ENCODE measurements around the gene ZNF609. TPM values are rescaled to one million over a fixed set of nuclear protein-coding genes. Genes with fewer than 3 reads are reported as not detected.

Gene ZNF609
- total RNA-seq, 1 donor from 2014 or later: 11.3 TPM

DNA sequence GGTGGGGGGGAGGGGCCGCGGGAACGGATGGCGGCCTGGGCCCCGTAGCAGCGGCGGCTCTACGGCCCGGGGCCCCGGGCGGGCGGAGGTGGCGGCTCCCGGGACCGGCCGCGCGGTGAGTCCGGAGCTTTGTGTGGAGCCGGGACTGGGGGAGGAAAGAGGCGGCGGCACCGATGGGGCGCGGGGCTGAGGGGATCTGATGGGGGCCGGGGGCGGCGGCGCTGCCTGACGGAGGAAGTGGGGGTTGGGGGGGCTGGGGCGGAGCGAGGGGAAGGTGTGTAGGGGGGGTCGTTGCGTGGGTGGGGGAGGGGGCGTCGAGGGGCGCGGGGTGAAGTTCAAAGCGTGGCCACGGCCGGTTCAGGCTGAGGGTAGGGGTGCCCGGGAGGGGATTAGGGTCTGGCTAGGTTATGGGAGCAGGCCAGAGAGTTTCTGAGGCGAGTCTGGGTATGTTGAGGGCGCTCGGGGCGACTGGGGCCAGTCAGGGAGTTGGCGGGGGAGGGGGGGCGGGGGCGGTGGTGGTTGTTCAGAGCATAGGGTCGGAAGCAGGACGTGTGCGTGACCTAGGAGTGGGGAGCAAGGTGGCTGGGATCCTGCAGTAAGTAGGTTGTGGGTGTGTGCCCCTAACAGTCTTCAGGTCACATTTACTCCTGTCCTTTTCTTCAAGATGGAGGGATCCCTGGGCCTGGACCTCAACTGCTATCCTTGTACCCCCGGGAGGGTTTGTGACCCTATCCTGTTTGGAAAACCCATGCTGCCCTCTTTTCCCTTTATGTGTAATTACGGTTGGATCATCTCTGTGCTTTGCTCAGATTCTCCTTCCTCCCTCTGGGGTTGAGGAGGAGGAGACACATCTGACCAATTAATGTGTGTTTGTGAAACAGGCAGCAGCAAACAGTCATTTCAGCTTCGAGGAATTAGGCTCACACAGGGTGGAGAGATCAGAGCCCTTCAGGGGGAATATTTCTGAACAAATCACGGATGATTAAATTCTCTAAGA lies 644 bp downstream of the ZNF609 start:
- peak overlapping the region; percentile 55 for H3K4me3 ChIP-seq (ENCODE audit: low read depth, low read length)
- DNase-seq (ENCODE audit: low read depth): peak; percentile 81
- FAIRE-seq: no peak
- TF ChIP-seq, protein P1, sequence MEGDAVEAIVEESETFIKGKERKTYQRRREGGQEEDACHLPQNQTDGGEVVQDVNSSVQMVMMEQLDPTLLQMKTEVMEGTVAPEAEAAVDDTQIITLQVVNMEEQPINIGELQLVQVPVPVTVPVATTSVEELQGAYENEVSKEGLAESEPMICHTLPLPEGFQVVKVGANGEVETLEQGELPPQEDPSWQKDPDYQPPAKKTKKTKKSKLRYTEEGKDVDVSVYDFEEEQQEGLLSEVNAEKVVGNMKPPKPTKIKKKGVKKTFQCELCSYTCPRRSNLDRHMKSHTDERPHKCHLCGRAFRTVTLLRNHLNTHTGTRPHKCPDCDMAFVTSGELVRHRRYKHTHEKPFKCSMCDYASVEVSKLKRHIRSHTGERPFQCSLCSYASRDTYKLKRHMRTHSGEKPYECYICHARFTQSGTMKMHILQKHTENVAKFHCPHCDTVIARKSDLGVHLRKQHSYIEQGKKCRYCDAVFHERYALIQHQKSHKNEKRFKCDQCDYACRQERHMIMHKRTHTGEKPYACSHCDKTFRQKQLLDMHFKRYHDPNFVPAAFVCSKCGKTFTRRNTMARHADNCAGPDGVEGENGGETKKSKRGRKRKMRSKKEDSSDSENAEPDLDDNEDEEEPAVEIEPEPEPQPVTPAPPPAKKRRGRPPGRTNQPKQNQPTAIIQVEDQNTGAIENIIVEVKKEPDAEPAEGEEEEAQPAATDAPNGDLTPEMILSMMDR (IDR thresholded peaks at IDR 0.05; ENCODE audit: insufficient read depth, low read length, severe bottlenecking): no peak
- peaks cover 2% of the 10 kb centered on the region for H3K36me3 ChIP-seq (ENCODE audit: control insufficient read depth, insufficient read depth, low read length)
- H3K27me3 ChIP-seq (ENCODE audit: control insufficient read depth, insufficient read depth, low read length): no peaks in the 10 kb centered on the region

DNA sequence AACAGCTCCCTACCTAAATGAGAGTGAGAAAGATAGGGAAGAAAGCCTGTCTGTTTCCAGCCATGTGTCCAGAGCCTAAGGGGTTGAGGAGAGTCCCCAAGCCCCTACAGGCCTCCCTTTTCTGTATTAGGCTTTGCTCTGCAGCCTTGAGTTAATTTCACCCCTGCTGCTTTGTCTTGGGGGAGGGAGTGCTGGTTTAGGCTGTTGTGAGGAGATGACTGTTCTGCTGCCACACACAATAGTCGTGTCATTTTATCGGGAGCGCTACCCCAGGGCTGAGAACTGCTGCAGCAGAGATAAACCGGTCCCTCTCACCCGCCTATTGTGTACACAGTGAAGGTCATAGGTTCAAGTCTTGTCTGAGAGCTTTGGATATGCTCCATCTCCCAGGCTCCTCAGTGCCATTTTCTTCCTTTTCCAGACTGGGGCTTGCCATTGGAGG lies 1.4 kb downstream of the ZNF609 start:
- FAIRE-seq: no peak

DNA sequence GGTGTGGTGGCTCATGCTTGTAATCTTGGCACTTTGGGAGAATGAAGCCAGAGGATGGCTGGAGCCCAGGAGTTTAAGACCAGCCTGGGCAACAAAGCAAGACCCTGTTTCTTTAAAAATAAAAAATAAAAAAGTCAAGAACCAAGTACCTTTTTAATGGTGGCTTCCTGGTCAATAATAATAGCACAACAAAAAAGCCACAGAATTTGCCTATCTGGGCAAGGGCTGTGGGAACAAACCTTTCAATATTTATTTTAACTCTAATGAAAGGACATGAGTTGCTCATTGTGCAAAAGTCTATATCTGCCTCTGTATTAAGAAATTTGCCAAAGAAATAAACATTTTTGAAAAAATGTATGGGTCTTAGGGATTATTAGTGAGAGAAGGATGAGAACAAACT lies 2.1 kb downstream of the ZNF609 start:
- H3K36me3 ChIP-seq (ENCODE audit: control insufficient read depth, insufficient read depth, low read length): peaks cover 2% of the 10 kb centered on the region
- H3K4me3 ChIP-seq (ENCODE audit: low read depth, low read length): no peak overlapping the region
- TF ChIP-seq, protein P1 (IDR thresholded peaks at IDR 0.05; ENCODE audit: insufficient read depth, low read length, severe bottlenecking): no peak
- FAIRE-seq (no peak), DNase-seq (ENCODE audit: low read depth) (no peak)
- H3K27me3 ChIP-seq (ENCODE audit: control insufficient read depth, insufficient read depth, low read length): no peaks in the 10 kb centered on the region

More for the DNA sequence above, 1.4 kb downstream of the ZNF609 start:
- TF ChIP-seq, protein P1 (IDR thresholded peaks at IDR 0.05; ENCODE audit: insufficient read depth, low read length, severe bottlenecking): no peak
- peak overlapping the region; percentile 55 for H3K4me3 ChIP-seq (ENCODE audit: low read depth, low read length)
- H3K27me3 ChIP-seq (ENCODE audit: control insufficient read depth, insufficient read depth, low read length): no peaks in the 10 kb centered on the region
- DNase-seq (ENCODE audit: low read depth): peak; percentile 28
- H3K36me3 ChIP-seq (ENCODE audit: control insufficient read depth, insufficient read depth, low read length): peaks cover 2% of the 10 kb centered on the region

DNA sequence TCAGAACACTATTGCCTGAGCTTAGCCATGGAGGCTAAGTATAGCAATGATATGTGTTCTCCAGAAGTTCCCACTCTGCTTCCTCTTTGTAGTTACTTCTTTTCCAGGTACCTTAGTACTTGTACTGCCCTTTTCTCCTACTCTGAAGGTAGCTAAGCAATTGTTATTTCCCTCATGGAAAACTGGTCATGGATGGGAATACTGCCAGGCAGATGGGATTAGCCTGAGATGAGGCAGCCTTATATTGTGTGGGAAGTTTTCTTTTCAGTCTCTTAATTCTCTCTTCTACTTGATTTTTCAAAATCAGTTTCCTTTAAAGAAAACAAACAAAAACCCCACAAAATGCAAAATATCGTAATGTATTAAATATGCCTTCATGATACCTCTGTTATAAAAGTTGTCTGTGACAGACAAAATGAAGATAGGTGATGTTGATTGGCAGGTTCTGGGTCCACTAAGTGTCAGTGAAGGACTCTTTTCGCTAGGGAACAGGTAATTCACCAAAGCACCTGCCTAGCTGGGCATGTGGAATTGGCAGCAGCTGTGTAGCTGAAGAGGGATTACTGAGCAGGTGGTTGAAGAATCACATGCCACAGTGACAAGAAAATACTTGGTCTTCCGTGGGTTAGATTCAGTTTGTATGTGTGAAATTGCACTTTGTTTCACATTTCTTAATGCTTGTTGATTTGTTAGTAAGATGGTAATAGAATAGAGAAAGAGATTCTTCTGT lies 4.1 kb downstream of the ZNF609 start:
- Histone ChIP-seq H3K36me3 (ENCODE audit: control insufficient read depth, insufficient read depth, low read length) (peaks cover 3% of the 10 kb centered on the region), H3K27me3 (ENCODE audit: control insufficient read depth, insufficient read depth, low read length) (no peaks in the 10 kb centered on the region), H3K4me3 (ENCODE audit: low read depth, low read length) (no peak overlapping the region)
- FAIRE-seq (no peak), DNase-seq (ENCODE audit: low read depth) (no peak)
- TF ChIP-seq, protein P1 (IDR thresholded peaks at IDR 0.05; ENCODE audit: insufficient read depth, low read length, severe bottlenecking): no peak

DNA sequence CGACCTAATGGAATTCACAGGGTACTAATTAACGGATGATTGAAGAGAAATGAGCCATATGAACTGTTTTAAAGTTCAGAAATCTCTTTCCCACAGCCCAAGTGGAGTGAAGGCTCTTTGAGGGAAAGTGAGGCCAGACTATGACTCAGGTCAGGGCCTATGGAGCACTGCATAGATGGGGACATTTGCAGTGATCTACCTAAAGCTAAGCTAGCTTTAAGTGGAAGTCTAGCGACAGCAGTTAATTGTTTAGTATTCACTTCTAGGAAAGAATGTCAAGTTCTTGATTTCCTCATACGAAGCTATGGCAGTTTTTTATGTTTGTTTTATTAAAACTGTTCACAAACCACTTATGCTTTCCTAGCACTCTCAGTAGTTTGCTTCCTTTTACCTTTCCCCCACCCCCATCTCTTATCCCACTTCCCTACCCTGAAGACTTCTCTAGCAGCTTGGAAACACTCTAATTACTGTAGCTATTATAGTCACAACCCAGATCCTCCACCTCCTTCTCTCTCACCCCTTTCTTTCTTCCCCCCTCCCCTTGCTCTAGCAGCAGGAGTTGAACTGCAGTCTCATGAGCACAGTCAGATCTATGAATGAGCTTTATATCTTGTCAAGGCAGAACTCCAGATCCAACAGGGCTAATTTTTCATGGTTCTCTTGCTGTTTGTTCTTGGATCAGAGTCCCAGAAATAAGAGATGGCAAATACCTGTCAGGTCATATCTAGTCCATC lies 6.2 kb downstream of the ZNF609 start:
- no peaks in the 10 kb centered on the region for H3K27me3 ChIP-seq (ENCODE audit: control insufficient read depth, insufficient read depth, low read length)
- FAIRE-seq (no peak), DNase-seq (ENCODE audit: low read depth) (no peak)
- TF ChIP-seq, protein P1 (IDR thresholded peaks at IDR 0.05; ENCODE audit: insufficient read depth, low read length, severe bottlenecking): no peak
- peaks cover 3% of the 10 kb centered on the region for H3K36me3 ChIP-seq (ENCODE audit: control insufficient read depth, insufficient read depth, low read length)
- no peak overlapping the region for H3K4me3 ChIP-seq (ENCODE audit: low read depth, low read length)
